ENCODE results near the gene SPTB. TPM values are rescaled to one million over a fixed set of nuclear protein-coding genes. Genes with fewer than 3 reads are reported as not detected.
A peak's percentile ranks its signal among the peaks of the same experiment; 100 is the strongest.

SPTB gene
- total RNA-seq, 1 experiment from 2014 or later = 2.3 TPM

DNA sequence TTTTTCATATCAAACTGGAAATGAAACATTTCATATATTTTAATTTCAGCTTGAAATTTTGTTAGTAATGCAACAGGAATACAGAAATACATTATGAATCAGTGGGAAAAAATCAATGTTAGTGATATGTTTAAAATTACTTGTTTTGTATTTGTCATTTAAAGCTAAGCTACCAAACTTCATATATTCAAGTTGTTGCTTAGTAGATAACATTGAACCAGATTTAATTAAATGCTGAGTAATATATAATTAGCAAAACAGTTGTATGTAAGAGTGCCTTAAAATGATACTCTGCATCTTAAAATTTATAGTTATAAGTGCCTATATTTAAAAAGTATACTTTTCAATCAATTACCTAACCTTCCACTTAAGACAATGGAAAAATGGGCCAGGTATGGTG lies 39.5 kb upstream of the SPTB start:
- no peak for DNase-seq
- TF ChIP-seq CTCF (conservative IDR thresholded peaks at IDR 0.05; ENCODE audit: low read depth, low read length) = no peak
- no peak for TF ChIP-seq EZH2 (IDR thresholded peaks at IDR 0.05; ENCODE audit: low read length, unreplicated experiment)
- no peak for TF ChIP-seq EZH2phosphoT487 (IDR thresholded peaks at IDR 0.05; ENCODE audit: borderline replicate concordance, low read length)
- H3K9ac ChIP-seq (ENCODE audit: low read length) = no peak overlapping the region
- no peak overlapping the region for H3K4me2 ChIP-seq (ENCODE audit: low read length)
- CTCF ChIA-PET = interaction anchor here (0.6 kb wide), 1 partner anchor 157 kb away, joined by 5 read pairs; no protein-coding TSS in a partner anchor
- H3K79me2 ChIP-seq (ENCODE audit: low read length) = peaks cover 70% of the 10 kb centered on the region
- H2AFZ ChIP-seq (ENCODE audit: low read length) = no peak overlapping the region
- H4K20me1 ChIP-seq (ENCODE audit: low read length) = 0 out of 2 replicates have a peak, but pooled peaks cover 3% of the 10 kb centered on the region
- no peak for ATAC-seq
- H3K9me3 ChIP-seq (ENCODE audit: low read length) = no peaks in the 10 kb centered on the region
- no peak overlapping the region for H3K4me3 ChIP-seq (ENCODE audit: low read length)
- BruUV-seq (replicated peaks) = no TSS peak
- H3K4me1 ChIP-seq (ENCODE audit: insufficient read depth, low read length) = peaks cover 12% of the 10 kb centered on the region
- H3K27ac ChIP-seq (ENCODE audit: low read length) = no peak overlapping the region
- no peaks in the 10 kb centered on the region for H3K9me2 ChIP-seq (replicated peaks; ENCODE audit: low read length)
- peaks cover 5% of the 10 kb centered on the region; the same call in 1 of the 2 replicates for H3K36me3 ChIP-seq (ENCODE audit: low read depth, low read length)
- H3K27me3 ChIP-seq (ENCODE audit: low read length) = no peaks in the 10 kb centered on the region
- POLR2A ChIA-PET (ENCODE audit: unreplicated experiment) = no interaction called here
- no peaks in the 10 kb centered on the region for H3F3A ChIP-seq (ENCODE audit: low read length, unreplicated experiment)
- intact Hi-C loops (cut with micrococcal nuclease) = no loop called here

DNA sequence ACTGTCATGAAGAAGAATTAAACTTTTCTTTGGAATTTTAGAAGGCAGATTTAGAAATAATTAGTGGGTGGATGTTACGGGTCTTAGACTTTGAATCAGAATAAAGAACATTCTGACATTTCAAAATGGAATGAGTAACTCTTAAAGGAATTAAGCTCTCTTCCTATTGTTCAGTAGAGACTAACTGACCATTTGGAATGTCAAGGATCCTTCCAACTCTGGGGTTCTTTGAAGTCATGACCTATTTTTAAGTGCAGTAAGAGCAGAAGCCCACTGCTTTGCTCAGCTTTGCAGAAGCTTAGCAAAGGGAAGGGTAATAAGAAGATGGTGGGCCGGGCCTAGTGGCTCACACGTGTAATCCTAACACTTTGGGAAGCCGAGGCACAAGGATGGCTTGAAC lies 38.5 kb upstream of the SPTB start:
- no peaks in the 10 kb centered on the region for H3K27me3 ChIP-seq (ENCODE audit: low read length)
- 0 out of 2 replicates have a peak, but pooled peaks cover 3% of the 10 kb centered on the region for H4K20me1 ChIP-seq (ENCODE audit: low read length)
- peaks cover 70% of the 10 kb centered on the region for H3K79me2 ChIP-seq (ENCODE audit: low read length)
- ChIA-PET POLR2A (ENCODE audit: unreplicated experiment) (no interaction called here), CTCF (no interaction called here)
- H3K9me2 ChIP-seq (replicated peaks; ENCODE audit: low read length) = no peaks in the 10 kb centered on the region
- peaks cover 15% of the 10 kb centered on the region for H3K4me1 ChIP-seq (ENCODE audit: insufficient read depth, low read length)
- no peaks in the 10 kb centered on the region; the same call in 1 of the 2 replicates for H3K36me3 ChIP-seq (ENCODE audit: low read depth, low read length)
- ATAC-seq (no peak), DNase-seq (no peak)
- no peaks in the 10 kb centered on the region for H3F3A ChIP-seq (ENCODE audit: low read length, unreplicated experiment)
- no peaks in the 10 kb centered on the region for H3K9me3 ChIP-seq (ENCODE audit: low read length)
- no peak overlapping the region for H2AFZ ChIP-seq (ENCODE audit: low read length)
- H3K9ac ChIP-seq (ENCODE audit: low read length) = no peak overlapping the region
- intact Hi-C loops (cut with micrococcal nuclease) = no loop called here
- H3K4me3 ChIP-seq (ENCODE audit: low read length) = no peak overlapping the region
- TF ChIP-seq EZH2phosphoT487 (IDR thresholded peaks at IDR 0.05; ENCODE audit: borderline replicate concordance, low read length) = no peak
- TF ChIP-seq EZH2 (IDR thresholded peaks at IDR 0.05; ENCODE audit: low read length, unreplicated experiment) = no peak
- no peak for TF ChIP-seq CTCF (conservative IDR thresholded peaks at IDR 0.05; ENCODE audit: low read depth, low read length)
- H3K4me2 ChIP-seq (ENCODE audit: low read length) = no peak overlapping the region
- BruUV-seq (replicated peaks) = no TSS peak
- no peak overlapping the region for H3K27ac ChIP-seq (ENCODE audit: low read length)

DNA sequence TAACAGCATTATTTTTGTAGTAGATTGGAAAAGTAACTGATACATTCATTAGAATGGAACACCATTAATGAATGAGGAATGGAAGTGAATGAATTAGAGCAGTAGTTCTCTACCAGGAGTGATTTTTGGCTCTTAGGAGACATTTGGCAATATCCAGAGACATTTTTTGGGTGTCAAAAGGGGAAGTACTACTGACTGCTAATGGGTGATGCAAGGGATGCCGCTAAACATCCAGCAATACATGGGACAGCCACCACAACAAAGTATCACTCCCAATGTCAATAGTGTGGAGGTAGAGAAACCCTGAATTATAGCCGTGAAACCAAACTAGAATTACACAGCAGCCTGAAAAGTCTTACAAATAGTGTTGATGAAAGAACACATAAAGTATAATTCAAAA lies 36.1 kb upstream of the SPTB start:
- DNase-seq (no peak), ATAC-seq (no peak)
- intact Hi-C loops (cut with micrococcal nuclease) = no loop called here
- Histone ChIP-seq H3K9me3 (ENCODE audit: low read length) (no peaks in the 10 kb centered on the region), H3K79me2 (ENCODE audit: low read length) (peaks cover 64% of the 10 kb centered on the region), H3K36me3 (ENCODE audit: low read depth, low read length) (no peaks in the 10 kb centered on the region; the same call in 1 of the 2 replicates), H3K27me3 (ENCODE audit: low read length) (no peaks in the 10 kb centered on the region), H3K4me3 (ENCODE audit: low read length) (peak overlapping the region; percentile 85), H3K4me1 (ENCODE audit: insufficient read depth, low read length) (peaks cover 15% of the 10 kb centered on the region), H3K9me2 (replicated peaks; ENCODE audit: low read length) (no peaks in the 10 kb centered on the region), H4K20me1 (ENCODE audit: low read length) (0 out of 2 replicates have a peak, but pooled peaks cover 3% of the 10 kb centered on the region), H3K4me2 (ENCODE audit: low read length) (peak overlapping the region; percentile 94), H3K27ac (ENCODE audit: low read length) (no peak overlapping the region), H3K9ac (ENCODE audit: low read length) (no peak overlapping the region), H2AFZ (ENCODE audit: low read length) (no peak overlapping the region), H3F3A (ENCODE audit: low read length, unreplicated experiment) (no peaks in the 10 kb centered on the region)
- ChIA-PET POLR2A (ENCODE audit: unreplicated experiment) (interaction anchor here (0.5 kb wide), 1 partner anchor 198 kb away, joined by 4 read pairs; no protein-coding TSS in a partner anchor), CTCF (no interaction called here)
- no TSS peak for BruUV-seq (replicated peaks)
- no peak for TF ChIP-seq EZH2 (IDR thresholded peaks at IDR 0.05; ENCODE audit: low read length, unreplicated experiment)

Data from PC-3 (cell line).